ENCODE measurements around the gene PSME3IP1. TPM values are rescaled to one million over a fixed set of nuclear protein-coding genes. Genes with fewer than 3 reads are reported as not detected.

The PSME3IP1 gene
- polyA plus RNA-seq, 1 of the 3 experiments (the other 2 are of a cell fraction) = 80.9 TPM

GRCh38 chr16:57140931-57141668, 44.7 kb downstream of the PSME3IP1 start:
- DNase-seq = peak; percentile 30
- 92% methylated on average over 5 of the region's 7 CpGs for WGBS (ENCODE audit: low lambda C conversion rate)
- Histone ChIP-seq H3K4me1 (ENCODE audit: control insufficient read depth in 1 of 2, insufficient read depth in 2 of 2, low read depth in 1 of 2, low read length in 1 of 2) (peaks cover 0 to 38% of the 10 kb centered on the region in 2 experiments; a peak in 1 of 4 replicates), H4K20me1 (ENCODE audit: insufficient read depth) (no peaks in the 10 kb centered on the region), H3F3A (replicated peaks; ENCODE audit: insufficient read depth) (no peaks in the 10 kb centered on the region), H3K27me3 (ENCODE audit: insufficient read depth) (no peaks in the 10 kb centered on the region), H3K9ac (no peak overlapping the region), H3K27ac (ENCODE audit: low read depth in 2 of 2, low read length in 1 of 2) (no peak overlapping the region; a peak in 1 of 4 replicates), H3K79me2 (ENCODE audit: insufficient read depth) (no peaks in the 10 kb centered on the region), H3K4me3 (ENCODE audit: low read depth in 2 of 2, low read length in 1 of 2) (no peak overlapping the region), H2AFZ (ENCODE audit: low read depth) (no peak overlapping the region), H3K36me3 (replicated peaks in 1 of 2; ENCODE audit: control insufficient read depth in 1 of 2, insufficient read depth in 2 of 2, low read length in 1 of 2) (no peaks in the 10 kb centered on the region), H3K4me2 (no peak overlapping the region), H3K9me2 (no peaks in the 10 kb centered on the region), H3K9me3 (no peaks in the 10 kb centered on the region)
- TF ChIP-seq MAX (IDR thresholded peaks at IDR 0.05; ENCODE audit: low read depth) = no peak
- no peak for TF ChIP-seq NFIC (IDR thresholded peaks at IDR 0.05; ENCODE audit: borderline replicate concordance)
- TF ChIP-seq YY1 (IDR thresholded peaks at IDR 0.05; ENCODE audit: low read depth) = no peak
- TF ChIP-seq REST (IDR thresholded peaks at IDR 0.05; ENCODE audit: low read depth, low read length) = no peak
- no peak for TF ChIP-seq SIN3A (IDR thresholded peaks at IDR 0.05; ENCODE audit: borderline replicate concordance, low read depth, low read length)
- no peak for TF ChIP-seq MEF2A (IDR thresholded peaks at IDR 0.05; ENCODE audit: borderline replicate concordance, low read depth)
- no peak for TF ChIP-seq TEAD4 (IDR thresholded peaks at IDR 0.05; ENCODE audit: borderline replicate concordance, insufficient read depth)
- POLR2A ChIA-PET = no interaction called here
- CTCF ChIA-PET = no interaction called here

DNA sequence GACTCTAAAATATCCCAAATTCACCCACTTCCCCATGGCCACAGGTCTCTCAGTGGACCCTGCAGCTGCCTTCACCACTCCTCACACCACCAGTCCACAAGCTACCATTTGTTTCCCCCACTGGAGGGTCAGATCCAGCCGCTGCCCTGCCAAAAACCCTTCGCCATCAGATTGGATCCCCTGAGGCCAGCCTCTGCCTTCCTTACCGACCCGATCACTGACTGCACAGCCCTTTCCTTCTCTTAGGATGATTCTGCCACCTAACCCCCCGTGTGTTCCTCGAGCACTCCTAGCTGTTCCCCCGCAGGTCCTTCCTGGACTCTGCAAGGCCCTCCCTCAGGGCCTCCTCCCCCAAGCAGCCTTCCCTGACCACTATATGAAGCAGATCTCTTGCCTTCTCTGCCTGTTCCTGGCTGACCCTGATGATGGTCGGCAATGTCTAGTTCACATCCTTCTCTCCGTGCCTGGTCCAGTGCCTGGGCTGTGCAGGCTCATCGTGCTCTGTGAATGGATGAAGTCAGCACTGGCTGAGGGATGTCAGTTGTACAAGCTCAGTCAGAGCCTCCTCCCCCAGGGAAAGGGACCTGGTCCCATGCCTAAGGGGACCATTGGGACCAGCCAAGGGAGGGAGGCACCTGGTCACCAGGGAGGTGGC, 47.4 kb downstream of the PSME3IP1 start:
- Histone ChIP-seq H3K27ac (ENCODE audit: low read depth in 2 of 2, low read length in 1 of 2) (no peak overlapping the region), H3K27me3 (ENCODE audit: insufficient read depth) (no peaks in the 10 kb centered on the region), H3K4me2 (no peak overlapping the region), H3K9me3 (no peaks in the 10 kb centered on the region), H2AFZ (ENCODE audit: low read depth) (no peak overlapping the region), H3K4me3 (ENCODE audit: low read depth in 2 of 2, low read length in 1 of 2) (no peak overlapping the region), H3K9me2 (no peaks in the 10 kb centered on the region), H3F3A (replicated peaks; ENCODE audit: insufficient read depth) (no peaks in the 10 kb centered on the region), H3K4me1 (ENCODE audit: control insufficient read depth in 1 of 2, insufficient read depth in 2 of 2, low read depth in 1 of 2, low read length in 1 of 2) (peaks cover 0 to 26% of the 10 kb centered on the region in 2 experiments; a peak in 1 of 4 replicates), H4K20me1 (ENCODE audit: insufficient read depth) (no peaks in the 10 kb centered on the region), H3K36me3 (replicated peaks in 1 of 2; ENCODE audit: control insufficient read depth in 1 of 2, insufficient read depth in 2 of 2, low read length in 1 of 2) (no peaks in the 10 kb centered on the region), H3K9ac (no peak overlapping the region), H3K79me2 (ENCODE audit: insufficient read depth) (no peaks in the 10 kb centered on the region)
- ChIA-PET POLR2A (no interaction called here), CTCF (interaction anchor here (0.7 kb wide), 1 partner anchor 46 kb away, joined by 3 read pairs; the partner anchor contains the start of gene CPNE2)
- 85% methylated on average over 10 of the region's 10 CpGs for WGBS (ENCODE audit: low lambda C conversion rate)
- TF ChIP-seq, protein P1, sequence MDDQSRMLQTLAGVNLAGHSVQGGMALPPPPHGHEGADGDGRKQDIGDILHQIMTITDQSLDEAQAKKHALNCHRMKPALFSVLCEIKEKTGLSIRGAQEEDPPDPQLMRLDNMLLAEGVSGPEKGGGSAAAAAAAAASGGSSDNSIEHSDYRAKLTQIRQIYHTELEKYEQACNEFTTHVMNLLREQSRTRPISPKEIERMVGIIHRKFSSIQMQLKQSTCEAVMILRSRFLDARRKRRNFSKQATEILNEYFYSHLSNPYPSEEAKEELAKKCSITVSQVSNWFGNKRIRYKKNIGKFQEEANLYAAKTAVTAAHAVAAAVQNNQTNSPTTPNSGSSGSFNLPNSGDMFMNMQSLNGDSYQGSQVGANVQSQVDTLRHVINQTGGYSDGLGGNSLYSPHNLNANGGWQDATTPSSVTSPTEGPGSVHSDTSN (IDR thresholded peaks at IDR 0.05) = no peak
- TF ChIP-seq MAX (IDR thresholded peaks at IDR 0.05; ENCODE audit: low read depth) (no peak), CTCF (IDR thresholded peaks at IDR 0.05) (no peak), YY1 (IDR thresholded peaks at IDR 0.05; ENCODE audit: low read depth) (no peak), RAD21 (IDR thresholded peaks at IDR 0.05; ENCODE audit: low read length) (no peak), TAF1 (IDR thresholded peaks at IDR 0.05; ENCODE audit: borderline replicate concordance, low read depth, low read length) (no peak), RCOR1 (IDR thresholded peaks at IDR 0.05; ENCODE audit: low read length) (no peak), EP300 (IDR thresholded peaks at IDR 0.05; ENCODE audit: borderline replicate concordance in 1 of 2, low read depth in 1 of 2, low read length in 1 of 2) (no peak), TCF12 (IDR thresholded peaks at IDR 0.05) (no peak), ELF1 (IDR thresholded peaks at IDR 0.05) (no peak), CHD2 (IDR thresholded peaks at IDR 0.05; ENCODE audit: low read length, partially characterized antibody) (no peak), TEAD4 (IDR thresholded peaks at IDR 0.05; ENCODE audit: borderline replicate concordance, insufficient read depth) (no peak)
- peak; percentile 12 for DNase-seq
